HG02623 (cell line): ENCODE results near the gene SRP54.
"Not testable (repeated sequence)": the region's sequence is repeated elsewhere in the genome, so short reads cannot be mapped to it uniquely, and the experiment has no call there.

Source experiments
- ATAC-seq: cut with Tn5 transposase; IDR thresholded peaks from one replicate; pipeline ENCODE4 v1.9.1; 2021; ENCODE audit warnings: moderate library complexity; ENCODE audit not compliant: unreplicated experiment

Gene SRP54

DNA sequence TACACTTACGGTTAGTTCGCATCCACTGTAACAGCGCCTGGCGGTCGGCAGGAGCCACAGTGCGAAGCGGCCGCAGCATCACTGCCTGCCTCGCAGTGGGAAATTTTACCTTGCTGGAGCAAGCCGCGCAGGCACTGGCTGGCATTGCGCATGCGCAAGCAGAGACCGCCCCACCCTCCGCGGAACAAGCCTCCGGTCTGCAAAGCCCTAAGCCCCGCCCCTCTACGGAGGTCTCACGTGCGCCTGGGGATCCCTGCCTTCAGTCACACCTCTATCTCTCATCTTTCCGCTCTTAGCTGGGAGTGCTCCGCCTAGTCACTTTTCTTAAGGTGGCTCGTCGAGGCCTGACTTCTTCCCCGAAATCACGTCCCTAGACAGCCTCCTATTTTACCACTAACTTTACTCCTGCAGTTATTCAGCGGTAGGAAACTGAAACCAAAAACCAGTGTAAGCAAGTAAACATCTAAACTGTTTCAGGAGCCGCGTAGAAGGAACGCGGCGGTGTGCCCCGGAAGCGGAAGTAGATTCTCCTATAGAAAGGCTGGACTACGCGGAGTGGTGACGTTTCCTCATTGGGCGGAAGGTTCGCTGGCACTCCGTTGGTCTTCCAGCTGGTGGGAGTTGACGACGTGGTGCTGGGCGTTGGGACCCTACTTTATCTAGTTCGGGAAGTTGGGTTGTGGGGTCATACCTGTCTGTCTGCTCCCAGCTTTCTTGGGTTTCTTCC, at the start of gene SRP54:
Gene SRP54 (plus strand): TSS at position 572 of the 727 bp plus-strand sequence. CDS start 13,718 bp downstream, outside the sequence.
- peak; percentile 76 for ATAC-seq

DNA sequence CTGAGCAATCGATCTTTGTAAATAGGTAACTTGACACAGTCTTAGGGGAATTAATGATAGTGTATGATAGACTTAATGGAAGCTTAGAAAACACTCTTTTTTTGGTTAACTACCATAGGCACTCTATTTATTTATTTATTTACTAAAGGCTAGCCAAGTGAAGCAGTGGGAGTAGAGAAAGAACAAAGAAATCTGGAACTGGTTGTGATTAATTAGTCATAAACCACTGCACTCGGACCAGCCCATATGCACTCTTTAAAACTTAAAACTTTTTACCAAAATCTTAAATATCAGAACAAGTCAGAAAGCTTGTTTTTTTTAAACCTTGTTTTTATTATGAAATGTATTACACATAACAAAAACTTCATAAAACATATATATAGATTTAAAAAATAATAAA, 49.5 kb upstream of the SRP54 start:
- no peak for ATAC-seq

DNA sequence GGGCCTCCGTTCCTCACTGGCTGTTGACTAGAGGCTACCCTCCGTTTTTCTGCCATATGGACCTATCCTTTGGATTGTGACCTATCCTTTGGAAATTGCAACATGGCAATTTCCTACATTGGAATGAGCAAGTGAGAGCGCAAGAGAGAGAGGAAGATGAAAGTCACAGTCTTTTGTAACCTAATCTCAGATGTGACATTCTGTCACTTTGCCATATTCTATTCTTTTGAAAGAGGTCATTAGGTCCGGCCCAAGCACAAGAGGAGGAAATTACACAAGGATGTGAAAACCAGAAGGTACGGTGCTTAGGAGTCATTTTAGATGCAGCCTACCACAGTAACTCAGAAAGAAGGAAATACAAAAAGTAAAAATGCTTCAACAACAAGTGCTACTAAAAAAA, 47.3 kb upstream of the SRP54 start:
- no peak for ATAC-seq

DNA sequence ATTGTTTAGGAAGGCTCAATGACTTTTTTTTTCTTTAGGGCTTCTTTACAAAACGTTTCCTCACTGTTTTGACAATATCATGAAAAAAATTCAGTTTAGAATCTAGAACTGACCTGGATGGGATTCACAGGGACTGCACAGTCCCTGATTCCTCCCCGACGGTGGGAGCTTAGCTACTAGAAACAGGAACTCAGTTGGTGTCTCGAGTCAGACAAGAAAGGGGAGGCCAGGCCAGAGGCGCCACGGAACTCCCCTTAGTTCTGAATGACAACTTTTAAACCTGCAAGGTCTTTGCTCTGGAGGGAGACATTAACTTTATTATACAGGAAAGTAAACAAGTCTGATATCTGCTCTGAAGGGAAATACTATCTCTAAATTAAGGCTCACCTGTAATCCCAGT, 45.4 kb upstream of the SRP54 start:
- ATAC-seq = no peak

DNA sequence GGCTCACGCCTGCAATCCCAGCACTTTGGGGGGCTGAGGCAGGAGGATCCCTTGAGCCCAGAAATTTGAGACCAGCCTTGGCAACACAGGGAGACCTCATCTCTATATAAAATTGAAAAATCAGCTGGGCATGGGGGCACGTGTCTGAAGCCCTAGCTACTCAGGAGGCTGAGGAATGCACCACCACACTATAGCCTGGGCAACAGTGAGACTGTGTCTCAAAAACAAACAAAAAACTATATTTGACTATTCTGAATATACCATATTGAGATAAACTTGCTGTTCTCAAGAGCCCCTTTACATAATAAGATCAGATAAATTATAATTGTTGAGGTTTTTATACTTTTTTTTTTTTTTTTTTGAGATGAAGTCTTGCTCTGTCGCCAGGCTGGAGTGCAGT, 44.9 kb upstream of the SRP54 start:
- no peak for ATAC-seq

DNA sequence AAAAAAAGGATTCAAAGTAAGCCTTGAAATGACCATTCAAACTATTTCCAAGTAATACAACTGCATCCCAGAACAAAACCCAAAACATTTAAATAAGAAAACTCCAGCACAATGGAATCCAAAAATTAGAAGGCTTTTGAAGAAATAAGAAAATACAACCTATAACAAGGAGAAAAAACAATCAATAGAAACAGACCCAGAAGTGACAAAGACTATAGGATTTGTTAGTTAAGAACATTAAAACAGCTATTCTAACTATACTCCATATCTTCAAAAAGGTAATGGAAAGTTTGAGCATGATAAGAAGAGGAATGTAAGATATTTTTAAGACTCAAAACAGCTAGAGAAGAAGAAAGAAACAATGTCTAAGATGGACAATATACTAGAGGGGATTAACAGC, 39.3 kb upstream of the SRP54 start:
- no peak for ATAC-seq

DNA sequence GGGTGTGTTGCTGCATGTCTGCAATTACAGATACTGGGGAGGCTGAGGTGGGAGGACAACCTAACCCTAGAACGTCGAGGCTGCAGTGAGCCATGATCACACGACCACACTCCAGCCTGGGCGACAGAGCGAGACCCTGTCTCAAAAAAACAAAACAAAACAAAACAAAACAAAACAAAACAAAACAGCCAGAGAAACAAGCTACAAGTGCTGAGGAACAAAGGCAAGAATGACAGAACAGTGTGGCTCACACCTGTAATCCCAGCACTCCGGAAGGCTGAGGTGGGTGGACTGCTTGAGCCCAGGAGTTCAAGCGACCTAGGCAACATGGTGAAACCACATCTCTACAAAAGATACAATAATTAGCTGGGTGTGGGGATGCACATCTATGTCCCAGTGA, 38.0 kb upstream of the SRP54 start:
- no peak for ATAC-seq

DNA sequence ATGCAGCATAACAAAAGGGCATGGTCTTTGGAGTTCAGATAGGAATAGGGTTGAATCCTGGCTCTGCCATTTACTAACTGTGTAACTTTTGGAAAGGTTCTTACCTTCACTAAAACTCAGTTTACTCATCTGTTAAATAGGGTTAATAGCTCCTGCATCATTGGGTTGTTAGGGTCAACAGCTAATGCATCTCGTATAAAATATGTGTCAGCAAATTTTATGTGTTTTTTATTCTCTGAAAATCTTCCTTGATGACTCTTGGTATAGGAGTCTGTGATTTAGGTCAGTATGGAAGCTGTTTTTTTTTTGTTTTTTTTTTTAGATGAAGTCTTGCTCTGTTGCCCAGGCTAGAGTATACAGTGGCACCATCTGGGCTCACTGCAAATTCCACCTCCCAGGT, 36.1 kb upstream of the SRP54 start:
- no peak for ATAC-seq

DNA sequence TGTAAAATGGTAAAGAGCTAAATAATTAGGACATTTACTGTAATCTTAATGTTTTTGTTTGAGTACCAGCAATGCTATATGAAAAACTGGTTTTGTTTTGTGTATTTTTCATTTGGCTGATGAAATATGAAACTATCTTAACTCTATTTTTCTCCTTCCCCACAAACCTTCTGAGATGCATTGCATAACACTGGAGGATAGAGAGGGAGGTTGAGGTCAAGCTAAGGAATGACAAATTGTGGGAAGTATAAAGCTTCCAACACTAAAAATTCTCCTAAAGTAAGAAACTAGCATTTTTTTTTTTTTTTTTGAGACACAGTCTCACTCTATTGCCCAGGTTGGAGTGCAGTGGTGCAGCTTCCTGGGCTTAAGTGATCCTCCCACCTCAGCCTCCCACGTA, 31.5 kb upstream of the SRP54 start:
- no peak for ATAC-seq

DNA sequence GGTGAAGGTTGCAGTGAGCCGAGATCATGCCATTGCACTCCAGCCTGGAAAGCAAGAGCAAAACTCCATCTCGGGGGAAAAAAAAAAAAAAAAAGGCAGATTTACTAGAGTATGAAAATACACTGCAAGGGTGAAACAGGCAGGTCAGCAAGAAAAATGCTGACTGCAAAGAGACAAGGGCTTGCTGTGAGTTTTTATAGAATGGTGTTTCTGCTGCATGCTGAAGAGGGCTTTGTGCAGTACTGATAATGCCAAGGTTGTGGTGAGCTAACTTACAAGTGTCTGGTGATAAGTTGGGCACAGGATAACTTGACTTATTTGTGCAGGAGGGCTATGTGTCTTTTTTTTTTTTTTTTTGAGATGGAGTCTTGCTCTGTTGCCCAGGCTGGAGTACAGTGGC, 25.9 kb upstream of the SRP54 start:
- no peak for ATAC-seq

DNA sequence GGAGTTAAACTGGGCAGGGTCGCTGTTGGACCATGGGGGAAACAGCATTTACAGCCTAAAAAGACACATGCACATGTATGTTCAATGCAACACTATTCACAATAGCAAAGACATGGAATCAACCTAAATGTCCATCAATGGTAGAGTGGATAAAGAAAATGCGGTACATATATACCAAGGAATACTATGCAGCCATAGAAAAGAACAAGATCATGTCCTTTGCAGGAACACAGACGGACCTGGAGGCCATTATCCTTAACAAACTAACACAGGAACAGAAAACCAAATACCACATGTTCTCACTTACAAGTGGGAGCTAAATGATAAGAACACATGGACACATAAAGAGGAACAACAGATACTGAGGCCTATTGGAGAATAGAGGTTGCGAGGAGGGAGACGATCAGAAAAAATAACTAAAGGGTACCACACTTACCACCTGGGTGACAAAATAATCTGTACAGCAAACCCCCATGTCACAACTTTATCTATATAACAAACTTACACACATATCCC, 25.0 kb upstream of the SRP54 start:
- ATAC-seq = no peak

DNA sequence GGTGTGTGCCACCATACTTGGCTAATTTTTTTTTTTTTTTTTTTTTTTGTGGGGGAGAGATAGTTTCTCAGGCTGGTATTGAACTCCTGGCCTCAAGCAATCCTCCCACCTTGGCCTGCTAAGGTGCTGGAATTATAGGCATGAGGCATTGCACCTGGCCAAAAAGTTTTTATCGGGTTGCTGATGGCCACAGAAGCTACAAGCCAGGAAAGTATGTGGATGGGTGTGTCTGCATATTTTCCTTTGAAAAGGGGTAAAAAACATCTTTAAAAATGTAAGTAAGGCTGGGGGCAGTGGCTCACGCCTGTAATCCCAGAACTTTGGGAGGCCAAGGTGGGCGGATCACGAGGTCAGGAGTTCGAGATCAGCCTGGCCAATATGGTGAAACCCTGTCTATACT, 20.7 kb upstream of the SRP54 start:
- ATAC-seq = not testable (repeated sequence)

DNA sequence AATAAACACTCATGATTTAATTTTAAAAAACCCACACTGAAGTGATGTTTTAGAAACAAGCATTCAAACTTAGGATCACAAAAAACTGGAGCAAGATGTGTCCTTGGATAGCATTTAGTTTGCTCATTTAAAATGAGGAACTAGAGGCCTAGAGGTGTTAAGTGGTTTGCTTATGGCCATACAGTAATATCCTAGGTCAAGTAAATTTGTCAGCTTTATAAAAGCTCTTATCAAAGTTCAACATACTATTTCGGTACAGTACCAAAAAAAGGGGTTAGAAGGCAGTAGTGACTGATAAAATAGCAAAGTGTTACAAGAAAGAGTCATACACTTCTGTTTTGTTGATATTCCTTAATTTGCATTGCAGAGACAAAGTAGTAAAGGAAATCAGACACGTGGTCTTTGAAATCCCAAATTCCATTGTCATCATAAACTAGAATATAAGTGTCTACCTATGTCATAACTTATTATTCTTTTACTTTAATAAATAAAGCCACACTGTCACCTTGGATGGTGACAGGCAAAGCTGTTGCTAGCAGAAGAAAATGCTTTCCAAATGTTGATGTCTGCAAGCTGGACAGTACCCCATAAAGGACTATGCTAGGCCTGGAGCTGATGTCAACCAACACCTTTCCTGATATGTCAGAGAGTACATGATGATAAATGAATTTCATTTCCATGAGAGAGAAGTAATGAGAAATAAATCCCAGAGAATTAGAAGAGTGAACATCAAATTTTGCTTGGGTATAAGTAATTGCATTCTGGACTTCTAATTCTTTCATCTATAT, 17.6 kb upstream of the SRP54 start:
- ATAC-seq = no peak

DNA sequence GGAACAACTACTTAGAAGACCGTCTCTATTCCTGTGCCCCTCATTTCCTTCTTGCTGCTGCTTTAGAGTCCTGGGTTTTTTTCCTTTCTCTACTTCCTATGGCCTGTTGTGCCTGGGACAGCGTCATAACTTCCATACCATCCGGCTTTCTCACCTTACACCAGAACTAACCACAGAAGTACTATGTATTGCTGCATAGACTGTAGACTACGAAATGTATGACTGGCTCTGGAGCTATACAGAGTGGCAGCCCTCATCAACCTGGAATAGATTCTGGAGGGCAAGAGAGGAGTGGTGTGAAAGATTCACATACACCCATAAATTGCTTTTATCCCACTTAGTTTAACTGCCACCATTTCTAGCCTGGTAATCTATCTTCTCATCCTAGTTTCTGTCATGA, 16.9 kb upstream of the SRP54 start:
- no peak for ATAC-seq

DNA sequence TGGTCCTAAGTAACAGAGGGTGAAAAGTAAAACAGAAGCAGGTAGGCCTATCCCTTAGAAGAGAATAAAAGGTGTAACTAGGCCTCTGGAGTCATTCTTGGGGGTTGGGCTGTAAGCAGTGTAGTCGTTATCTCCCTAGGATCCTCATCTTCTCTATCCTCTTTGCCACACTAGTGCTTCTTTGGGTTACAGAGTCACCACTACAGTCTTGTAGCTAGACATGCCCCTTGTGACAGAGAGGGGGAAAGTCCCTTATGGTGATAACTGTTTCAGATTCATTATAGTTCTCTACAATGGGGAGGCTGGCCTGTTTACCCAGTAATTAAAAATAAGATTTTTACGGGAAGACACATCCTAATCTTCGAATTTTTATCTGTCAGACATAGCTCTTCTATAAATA, 16.4 kb upstream of the SRP54 start:
- ATAC-seq = peak; percentile 68

DNA sequence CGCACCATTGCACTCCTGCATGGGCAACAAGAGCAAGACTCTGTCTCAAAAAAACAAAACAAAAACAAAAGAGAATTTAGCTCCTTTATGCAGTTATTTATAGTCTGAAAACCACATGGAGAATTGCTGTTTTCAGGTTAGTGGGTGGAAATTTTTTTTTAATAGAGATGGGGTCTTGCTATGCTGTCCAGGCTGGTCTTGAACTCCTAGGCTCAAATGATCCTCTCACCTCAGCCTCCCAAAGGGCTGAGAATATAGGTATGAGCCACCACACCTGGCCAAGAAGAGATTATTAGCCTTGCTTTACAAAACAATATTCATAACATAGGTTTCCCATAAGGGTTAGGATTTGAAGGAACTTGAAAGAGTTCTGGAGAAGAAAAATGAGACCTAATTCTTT, 12.1 kb upstream of the SRP54 start:
- ATAC-seq = no peak

DNA sequence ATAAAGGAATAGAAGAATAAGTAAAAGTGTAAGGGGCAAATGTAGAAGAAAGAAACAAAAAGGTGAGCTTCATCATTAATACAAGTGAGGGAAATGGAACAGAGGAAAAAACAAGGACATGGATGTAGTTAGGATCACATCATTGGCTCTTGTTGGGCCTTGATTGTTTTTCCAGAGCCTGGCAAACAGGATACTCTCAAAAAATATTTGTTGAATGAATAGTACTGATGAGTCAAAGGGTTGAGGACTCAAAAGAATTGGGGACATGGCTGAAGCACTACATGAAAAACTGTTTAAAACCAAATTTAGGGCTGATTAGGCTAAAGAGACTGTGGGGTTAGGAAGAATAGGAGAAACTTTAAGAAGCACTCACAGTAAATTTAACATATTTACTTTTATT, 11.4 kb upstream of the SRP54 start:
- no peak for ATAC-seq

DNA sequence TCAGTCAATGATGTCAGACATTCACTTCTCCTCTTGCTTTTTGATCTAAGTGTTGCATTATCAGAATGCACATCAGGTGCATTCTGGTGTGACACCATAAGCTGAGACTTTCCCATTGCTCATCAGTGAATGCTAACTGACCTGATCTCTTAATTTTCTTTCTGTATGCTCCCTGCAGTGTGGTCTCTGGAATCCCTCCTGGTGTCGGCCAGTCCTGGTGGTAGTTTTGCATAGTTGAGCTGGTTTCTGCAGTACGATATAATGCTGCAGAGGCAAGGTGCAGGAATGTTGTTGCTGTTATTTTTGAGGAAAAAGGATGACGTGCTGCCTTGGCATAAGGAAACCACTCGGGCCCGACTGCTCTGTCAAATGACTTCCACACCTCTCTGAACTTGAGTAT, 11.0 kb upstream of the SRP54 start:
- no peak for ATAC-seq

DNA sequence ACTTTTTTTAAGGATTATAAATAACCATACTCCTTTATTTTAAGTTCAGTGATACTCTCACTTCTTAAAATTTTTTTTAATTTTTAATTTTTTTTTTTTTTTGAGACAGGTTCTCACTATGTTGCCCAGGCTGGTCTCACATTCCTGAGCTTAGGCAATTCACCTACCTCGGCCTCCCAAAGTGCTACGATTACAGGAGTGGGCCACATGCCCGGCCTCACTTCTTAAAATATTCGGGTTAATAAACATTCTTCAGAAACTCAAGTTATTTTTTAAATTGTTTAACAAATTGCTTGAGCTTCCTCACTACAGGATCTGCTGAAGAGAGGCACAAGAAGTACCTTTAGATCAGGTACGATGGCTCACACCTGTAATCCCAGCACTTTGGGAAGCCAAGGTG, 4.3 kb upstream of the SRP54 start:
- ATAC-seq = no peak

DNA sequence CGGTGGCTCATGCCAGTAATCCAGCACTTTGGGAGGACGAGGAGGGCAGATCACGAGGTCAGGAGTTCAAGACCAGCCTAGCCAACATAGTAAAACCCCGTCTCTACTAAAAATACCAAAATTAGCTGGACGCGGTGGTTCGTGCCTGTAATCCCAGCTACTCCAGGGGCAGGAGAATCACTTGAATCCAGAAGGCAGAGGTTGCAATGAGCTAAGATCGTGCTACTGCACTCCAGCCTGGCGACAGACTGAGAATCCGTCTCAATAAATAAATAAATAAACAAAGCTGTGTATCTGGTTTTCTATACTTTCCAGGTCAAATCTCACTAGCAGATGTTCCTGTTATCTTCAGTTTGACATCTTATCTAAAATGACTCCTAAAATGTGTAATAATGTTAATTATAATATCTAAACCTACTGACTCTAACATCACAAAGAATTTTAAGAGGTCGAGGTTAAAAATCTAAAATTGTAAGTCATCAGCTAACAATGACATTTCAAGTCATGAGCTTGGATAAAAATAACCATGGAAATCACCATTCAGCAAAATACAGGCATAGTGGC, 2.4 kb upstream of the SRP54 start:
- no peak for ATAC-seq

DNA sequence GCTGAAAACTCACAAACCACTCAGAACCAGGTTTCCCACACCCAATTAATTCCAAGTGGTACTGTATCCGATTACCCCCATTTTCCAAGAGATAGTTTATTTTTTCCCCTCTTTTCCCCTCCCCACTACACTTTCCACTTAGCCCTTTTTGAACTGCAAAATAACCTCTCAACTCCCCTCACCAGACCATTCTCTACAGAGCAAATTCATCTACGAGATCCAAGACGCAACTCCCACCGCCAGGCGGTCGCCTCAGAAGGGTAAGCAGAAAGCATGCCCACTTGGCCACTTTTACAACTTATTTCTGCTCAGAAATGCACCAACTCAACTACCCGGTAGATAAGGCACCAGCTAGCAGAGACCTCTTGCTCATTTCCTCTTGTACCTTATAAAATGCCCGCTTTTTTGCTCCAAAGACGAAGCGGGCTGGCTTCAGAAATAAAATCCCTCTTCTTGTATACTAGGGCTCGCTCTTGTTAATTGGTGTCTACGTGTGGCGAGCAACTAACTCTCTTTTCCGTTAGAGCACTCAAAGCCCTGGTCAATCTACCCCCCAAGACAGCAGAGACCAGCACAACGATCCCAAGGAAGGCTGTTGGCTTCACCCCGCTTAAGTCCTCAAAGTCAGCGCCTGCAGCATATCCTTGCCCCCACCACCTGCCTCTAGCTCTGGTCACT, 910 bp upstream of the SRP54 start:
- peak; percentile 1 for ATAC-seq
